ENCODE results near the gene PALLD.

DNA sequence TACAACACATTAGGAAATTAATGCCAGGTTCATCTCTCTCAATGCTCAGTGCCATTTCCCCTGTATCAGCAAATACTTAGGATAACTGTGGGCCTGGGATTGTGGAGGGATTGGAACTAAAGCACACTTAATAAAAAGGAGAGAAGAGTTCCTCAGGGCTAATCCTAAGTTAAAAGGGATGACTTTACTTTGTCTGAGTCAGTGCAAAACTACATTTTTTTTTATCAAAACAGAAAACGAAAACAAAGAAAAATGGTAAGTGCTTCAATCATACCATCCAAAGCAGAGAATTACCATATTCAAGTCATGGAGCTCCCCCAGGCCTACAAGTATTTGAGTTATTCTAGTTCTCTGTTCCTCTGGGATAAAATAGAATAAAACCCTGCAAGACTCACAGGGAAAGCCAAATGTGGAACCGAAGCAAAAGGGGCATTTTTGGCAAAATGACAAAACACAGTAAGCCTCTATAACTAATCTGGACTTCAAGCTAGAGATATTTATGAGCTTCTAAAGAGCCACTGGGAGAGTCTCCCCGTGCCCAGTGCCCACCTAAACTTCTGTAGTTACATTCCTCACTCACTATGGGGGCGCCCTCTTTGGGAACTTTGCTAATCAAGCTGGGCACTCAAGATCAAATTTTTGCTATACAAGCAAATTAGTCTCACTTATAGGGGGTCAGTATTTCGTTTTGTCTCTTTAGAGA lies 53.4 kb downstream of the PALLD start:
- TF ChIP-seq EZH2 (IDR thresholded peaks at IDR 0.05; ENCODE audit: insufficient read depth, poor library complexity, severe bottlenecking) (no peak), EZH2phosphoT487 (IDR thresholded peaks at IDR 0.05; ENCODE audit: insufficient read depth, low read depth) (no peak)

Measured in GM23248 (cell line).